Keratinocyte (primary cell): ENCODE measurements around the gene CNTF.

ENCODE experiments used
- CTCF ChIP-seq, 3 experiments: IDR thresholded peaks in 1 of 3; conservative IDR thresholded peaks in 1 of 3; optimal IDR thresholded peaks in 1 of 3; 2 replicates in 2 of 3; 3 replicates in 1 of 3; pipeline versions ENCODE3 to v1.5.1; 2011; ENCODE audit warnings: low read length in 3 of 3, mild to moderate bottlenecking in 3 of 3, moderate library complexity in 2 of 3, control low read depth in 1 of 3, inconsistent platforms in 1 of 3; ENCODE audit not compliant: insufficient read depth in 2 of 3; ENCODE audit errors: extremely low read depth in 1 of 3
- EZH2 ChIP-seq: IDR thresholded peaks from one replicate; pipeline ENCODE4 v1.6.1; 2012; ENCODE audit warnings: inconsistent platforms, mild to moderate bottlenecking, low read length, moderate library complexity

GRCh38 chr11:58658623-58659022 is 36.2 kb downstream of the CNTF start:
- TF ChIP-seq CTCF (optimal IDR thresholded peaks at IDR 0.05 in 1 of 3, IDR thresholded peaks at IDR 0.05 in 1 of 3, conservative IDR thresholded peaks at IDR 0.05 in 1 of 3; ENCODE audit: extremely low read depth in 1 of 3, insufficient read depth in 2 of 3, low read length in 3 of 3) (no peak), EZH2 (no peak)
